ENCODE data around the gene ELFN1. TPM values are rescaled to one million over a fixed set of nuclear protein-coding genes. Genes with fewer than 3 reads are reported as not detected.

ELFN1 gene
- polyA plus RNA-seq, 1 of the 3 experiments (the other 2 are of a cell fraction), result 0.05 TPM

GRCh38 chr7:1691601-1692514, 21.8 kb downstream of the ELFN1 start:
- no peaks in the 10 kb centered on the region for H3K9me3 ChIP-seq

GRCh38 chr7:1692515-1693418, 22.7 kb downstream of the ELFN1 start:
- no peaks in the 10 kb centered on the region for H3F3A ChIP-seq (replicated peaks; ENCODE audit: insufficient read depth)
- H3K27ac ChIP-seq (ENCODE audit: low read depth in 2 of 2, low read length in 1 of 2), result no peak overlapping the region
- peaks cover 0 to 30% of the 10 kb centered on the region in 2 experiments; a peak in 1 of 4 replicates for H3K4me1 ChIP-seq (ENCODE audit: control insufficient read depth in 1 of 2, insufficient read depth in 2 of 2, low read depth in 1 of 2, low read length in 1 of 2)
- peaks cover 9% of the 10 kb centered on the region; the same call in 1 of the 2 replicates for H3K27me3 ChIP-seq (ENCODE audit: insufficient read depth)
- no peak overlapping the region for H3K4me3 ChIP-seq (ENCODE audit: low read depth in 2 of 2, low read length in 1 of 2)
- H3K79me2 ChIP-seq (ENCODE audit: insufficient read depth), result no peaks in the 10 kb centered on the region
- peak; percentile 14 for DNase-seq
- H2AFZ ChIP-seq (ENCODE audit: low read depth), result no peak overlapping the region
- H3K9me3 ChIP-seq, result no peaks in the 10 kb centered on the region
- ChIA-PET POLR2A (no interaction called here), CTCF (interaction anchor here (1.4 to 1.9 kb wide), 2 partner anchors 11 to 18 kb away, joined by 4 to 7 read pairs; no protein-coding TSS in a partner anchor)
- no peaks in the 10 kb centered on the region for H4K20me1 ChIP-seq (ENCODE audit: insufficient read depth)
- H3K9ac ChIP-seq, result no peak overlapping the region
- no peaks in the 10 kb centered on the region for H3K36me3 ChIP-seq (replicated peaks in 1 of 2; ENCODE audit: control insufficient read depth in 1 of 2, insufficient read depth in 2 of 2, low read length in 1 of 2)
- H3K4me2 ChIP-seq, result no peak overlapping the region
- no peaks in the 10 kb centered on the region for H3K9me2 ChIP-seq
- WGBS (ENCODE audit: low lambda C conversion rate), result 64% methylated on average over 27 of the region's 27 CpGs
- TF ChIP-seq MXI1 (IDR thresholded peaks at IDR 0.05; ENCODE audit: low read depth, low read length), result no peak
- TF ChIP-seq, protein P1, sequence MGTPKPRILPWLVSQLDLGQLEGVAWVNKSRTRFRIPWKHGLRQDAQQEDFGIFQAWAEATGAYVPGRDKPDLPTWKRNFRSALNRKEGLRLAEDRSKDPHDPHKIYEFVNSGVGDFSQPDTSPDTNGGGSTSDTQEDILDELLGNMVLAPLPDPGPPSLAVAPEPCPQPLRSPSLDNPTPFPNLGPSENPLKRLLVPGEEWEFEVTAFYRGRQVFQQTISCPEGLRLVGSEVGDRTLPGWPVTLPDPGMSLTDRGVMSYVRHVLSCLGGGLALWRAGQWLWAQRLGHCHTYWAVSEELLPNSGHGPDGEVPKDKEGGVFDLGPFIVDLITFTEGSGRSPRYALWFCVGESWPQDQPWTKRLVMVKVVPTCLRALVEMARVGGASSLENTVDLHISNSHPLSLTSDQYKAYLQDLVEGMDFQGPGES (IDR thresholded peaks at IDR 0.05; ENCODE audit: low read depth, low read length), result no peak
- TF ChIP-seq MAX (IDR thresholded peaks at IDR 0.05; ENCODE audit: low read depth), result no peak
- no peak for TF ChIP-seq JUND (IDR thresholded peaks at IDR 0.05)
- TF ChIP-seq RFX5 (IDR thresholded peaks at IDR 0.05; ENCODE audit: low read length), result no peak
- TF ChIP-seq ELF1 (IDR thresholded peaks at IDR 0.05), result no peak
- TF ChIP-seq GATA2 (CRISPR knock-in tag; IDR thresholded peaks at IDR 0.05), result no peak
- TF ChIP-seq SIN3A (IDR thresholded peaks at IDR 0.05; ENCODE audit: borderline replicate concordance, low read depth, low read length), result no peak
- TF ChIP-seq FOXJ3 (CRISPR knock-in tag; IDR thresholded peaks at IDR 0.05), result no peak
- TF ChIP-seq, protein P2, sequence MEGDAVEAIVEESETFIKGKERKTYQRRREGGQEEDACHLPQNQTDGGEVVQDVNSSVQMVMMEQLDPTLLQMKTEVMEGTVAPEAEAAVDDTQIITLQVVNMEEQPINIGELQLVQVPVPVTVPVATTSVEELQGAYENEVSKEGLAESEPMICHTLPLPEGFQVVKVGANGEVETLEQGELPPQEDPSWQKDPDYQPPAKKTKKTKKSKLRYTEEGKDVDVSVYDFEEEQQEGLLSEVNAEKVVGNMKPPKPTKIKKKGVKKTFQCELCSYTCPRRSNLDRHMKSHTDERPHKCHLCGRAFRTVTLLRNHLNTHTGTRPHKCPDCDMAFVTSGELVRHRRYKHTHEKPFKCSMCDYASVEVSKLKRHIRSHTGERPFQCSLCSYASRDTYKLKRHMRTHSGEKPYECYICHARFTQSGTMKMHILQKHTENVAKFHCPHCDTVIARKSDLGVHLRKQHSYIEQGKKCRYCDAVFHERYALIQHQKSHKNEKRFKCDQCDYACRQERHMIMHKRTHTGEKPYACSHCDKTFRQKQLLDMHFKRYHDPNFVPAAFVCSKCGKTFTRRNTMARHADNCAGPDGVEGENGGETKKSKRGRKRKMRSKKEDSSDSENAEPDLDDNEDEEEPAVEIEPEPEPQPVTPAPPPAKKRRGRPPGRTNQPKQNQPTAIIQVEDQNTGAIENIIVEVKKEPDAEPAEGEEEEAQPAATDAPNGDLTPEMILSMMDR (IDR thresholded peaks at IDR 0.05), result no peak
- TF ChIP-seq, protein P3, sequence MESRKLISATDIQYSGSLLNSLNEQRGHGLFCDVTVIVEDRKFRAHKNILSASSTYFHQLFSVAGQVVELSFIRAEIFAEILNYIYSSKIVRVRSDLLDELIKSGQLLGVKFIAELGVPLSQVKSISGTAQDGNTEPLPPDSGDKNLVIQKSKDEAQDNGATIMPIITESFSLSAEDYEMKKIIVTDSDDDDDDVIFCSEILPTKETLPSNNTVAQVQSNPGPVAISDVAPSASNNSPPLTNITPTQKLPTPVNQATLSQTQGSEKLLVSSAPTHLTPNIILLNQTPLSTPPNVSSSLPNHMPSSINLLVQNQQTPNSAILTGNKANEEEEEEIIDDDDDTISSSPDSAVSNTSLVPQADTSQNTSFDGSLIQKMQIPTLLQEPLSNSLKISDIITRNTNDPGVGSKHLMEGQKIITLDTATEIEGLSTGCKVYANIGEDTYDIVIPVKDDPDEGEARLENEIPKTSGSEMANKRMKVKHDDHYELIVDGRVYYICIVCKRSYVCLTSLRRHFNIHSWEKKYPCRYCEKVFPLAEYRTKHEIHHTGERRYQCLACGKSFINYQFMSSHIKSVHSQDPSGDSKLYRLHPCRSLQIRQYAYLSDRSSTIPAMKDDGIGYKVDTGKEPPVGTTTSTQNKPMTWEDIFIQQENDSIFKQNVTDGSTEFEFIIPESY (IDR thresholded peaks at IDR 0.05; ENCODE audit: borderline replicate concordance, low read depth), result no peak

More at GRCh38 chr7:1691601-1692514, 21.8 kb downstream of the ELFN1 start:
- no peaks in the 10 kb centered on the region for H3K9me2 ChIP-seq
- no peak overlapping the region for H3K4me3 ChIP-seq (ENCODE audit: low read depth in 2 of 2, low read length in 1 of 2)
- H3K27me3 ChIP-seq (ENCODE audit: insufficient read depth), result no peaks in the 10 kb centered on the region
- H3K27ac ChIP-seq (ENCODE audit: low read depth in 2 of 2, low read length in 1 of 2), result no peak overlapping the region; a peak in 1 of 4 replicates
- ChIA-PET CTCF (interaction anchor here (1.4 to 1.9 kb wide), 3 partner anchors 10 to 18 kb away, joined by 4 to 7 read pairs (median 4); no protein-coding TSS in a partner anchor), POLR2A (no interaction called here)
- no peaks in the 10 kb centered on the region for H4K20me1 ChIP-seq (ENCODE audit: insufficient read depth)
- H3K4me1 ChIP-seq (ENCODE audit: control insufficient read depth in 1 of 2, insufficient read depth in 2 of 2, low read depth in 1 of 2, low read length in 1 of 2), result peaks cover 0 to 25% of the 10 kb centered on the region in 2 experiments; a peak in 1 of 4 replicates
- no peak overlapping the region for H2AFZ ChIP-seq (ENCODE audit: low read depth)
- TF ChIP-seq ELF1 (IDR thresholded peaks at IDR 0.05) (no peak), SIN3A (IDR thresholded peaks at IDR 0.05; ENCODE audit: borderline replicate concordance, low read depth, low read length) (no peak), FOSL2 (IDR thresholded peaks at IDR 0.05; ENCODE audit: borderline replicate concordance, low read depth) (no peak), CHD2 (IDR thresholded peaks at IDR 0.05; ENCODE audit: low read length, partially characterized antibody) (no peak), RXRA (IDR thresholded peaks at IDR 0.05; ENCODE audit: borderline replicate concordance, low read depth) (no peak), SMC3 (IDR thresholded peaks at IDR 0.05; ENCODE audit: low read depth, low read length) (no peak)
- TF ChIP-seq, protein P2 (IDR thresholded peaks at IDR 0.05), result no peak
- no peaks in the 10 kb centered on the region for H3K79me2 ChIP-seq (ENCODE audit: insufficient read depth)
- 70% methylated on average over 26 of the region's 27 CpGs for WGBS (ENCODE audit: low lambda C conversion rate)
- no peaks in the 10 kb centered on the region for H3F3A ChIP-seq (replicated peaks; ENCODE audit: insufficient read depth)
- DNase-seq, result peak; percentile 18
- H3K4me2 ChIP-seq, result no peak overlapping the region
- no peaks in the 10 kb centered on the region for H3K36me3 ChIP-seq (replicated peaks in 1 of 2; ENCODE audit: control insufficient read depth in 1 of 2, insufficient read depth in 2 of 2, low read length in 1 of 2)
- no peak overlapping the region for H3K9ac ChIP-seq
